AG04450 (cell line): ENCODE results near the gene RNF121. TPM values are rescaled to one million over a fixed set of nuclear protein-coding genes. Genes with fewer than 3 reads are reported as not detected.

ENCODE experiments used
- CTCF ChIA-PET: fragments of 300-600, 350-600 bp; formaldehyde crosslinking; extraction: SDS; loops from one replicate; lab custom pipeline; 2022; ENCODE audit warnings: antibody characterized with exemption, inconsistent platforms; lab: Charles Lee
- POLR2A ChIA-PET: fragments of 350-600 bp; formaldehyde crosslinking; extraction: SDS; loops from one replicate; lab custom pipeline; 2021; ENCODE audit warnings: antibody characterized with exemption, inconsistent platforms; lab: Yijun Ruan, JAX
- DNase-seq: peaks from one replicate; pipeline ENCODE4 v3.0.0-alpha.2; 2011; ENCODE audit warnings: low read depth, low spot score
- H3K27ac ChIP-seq: one replicate; pipeline ENCODE4 v1.5.1; 2012; ENCODE audit warnings: low read depth, low read length, control low read depth
- H3K27me3 ChIP-seq: one replicate; pipeline ENCODE4 v1.6.0; 2012; ENCODE audit warnings: low read length; ENCODE audit not compliant: control insufficient read depth, insufficient read depth
- H3K4me3 ChIP-seq: 2 replicates; pipeline ENCODE4 v1.5.1; 2011; ENCODE audit warnings: mild to moderate bottlenecking, low read depth, low read length, control low read depth
- H3K9me3 ChIP-seq: 2 replicates; pipeline ENCODE4 v1.5.1; 2012; ENCODE audit warnings: low read length; ENCODE audit not compliant: control insufficient read depth, insufficient read depth
- polyA plus RNA-seq: library from polyadenylated mRNA; depleted of rRNA; stranded (reverse); fragments of >200 nt; gene quantifications from 2 replicates; pipeline ENCODE4 v1.2.3, GENCODE V29; 2011
- TF ChIP-seq, protein P1 (sequence below): IDR thresholded peaks from 2 replicates; pipeline ENCODE4 v1.5.1; 2011; ENCODE audit warnings: low read depth, low read length, control low read depth, inconsistent platforms

Gene RNF121
- polyA plus RNA-seq, 1 experiment: 47.8 TPM

DNA sequence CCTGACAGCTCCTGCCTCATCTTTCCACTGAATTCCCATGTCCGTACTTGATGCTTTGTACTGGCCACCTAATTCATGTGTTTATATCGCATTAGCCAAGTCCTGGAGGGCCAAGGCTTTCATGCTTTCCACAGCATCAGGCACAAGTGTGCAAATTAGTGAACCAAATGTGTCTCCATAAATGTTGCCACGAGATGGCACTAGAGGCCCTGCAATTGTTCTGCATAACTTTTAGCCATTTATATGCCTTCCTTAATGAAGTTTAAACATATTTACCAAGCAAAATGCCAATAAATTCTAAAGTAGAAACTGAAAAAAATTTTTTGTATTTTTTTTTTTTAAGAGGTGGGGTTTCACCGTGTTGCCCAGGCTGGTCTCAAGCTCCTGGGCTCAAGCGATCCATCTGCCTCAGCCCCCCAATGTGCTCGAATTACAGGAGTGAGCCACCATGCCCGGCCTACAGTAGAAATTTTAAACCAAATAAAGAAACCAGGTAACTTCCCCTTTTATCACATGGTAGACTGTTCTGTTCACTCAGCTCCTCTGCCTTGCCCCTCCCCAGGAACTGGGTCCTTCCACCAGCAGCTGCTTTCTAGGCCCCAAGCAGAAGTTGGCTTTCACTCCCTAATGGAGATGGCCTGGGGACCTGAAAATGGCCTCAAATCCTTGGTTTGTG, 49.0 kb downstream of the RNF121 start:
- H3K27me3 ChIP-seq: no peaks in the 10 kb centered on the region
- CTCF ChIA-PET: interaction anchor here (0.6 to 4.2 kb wide), 35 partner anchors 11 to 457 kb away, joined by 3 to 53 read pairs (median 4); partner anchors contain the start of genes CLPB and IL18BP
- TF ChIP-seq, protein P1, sequence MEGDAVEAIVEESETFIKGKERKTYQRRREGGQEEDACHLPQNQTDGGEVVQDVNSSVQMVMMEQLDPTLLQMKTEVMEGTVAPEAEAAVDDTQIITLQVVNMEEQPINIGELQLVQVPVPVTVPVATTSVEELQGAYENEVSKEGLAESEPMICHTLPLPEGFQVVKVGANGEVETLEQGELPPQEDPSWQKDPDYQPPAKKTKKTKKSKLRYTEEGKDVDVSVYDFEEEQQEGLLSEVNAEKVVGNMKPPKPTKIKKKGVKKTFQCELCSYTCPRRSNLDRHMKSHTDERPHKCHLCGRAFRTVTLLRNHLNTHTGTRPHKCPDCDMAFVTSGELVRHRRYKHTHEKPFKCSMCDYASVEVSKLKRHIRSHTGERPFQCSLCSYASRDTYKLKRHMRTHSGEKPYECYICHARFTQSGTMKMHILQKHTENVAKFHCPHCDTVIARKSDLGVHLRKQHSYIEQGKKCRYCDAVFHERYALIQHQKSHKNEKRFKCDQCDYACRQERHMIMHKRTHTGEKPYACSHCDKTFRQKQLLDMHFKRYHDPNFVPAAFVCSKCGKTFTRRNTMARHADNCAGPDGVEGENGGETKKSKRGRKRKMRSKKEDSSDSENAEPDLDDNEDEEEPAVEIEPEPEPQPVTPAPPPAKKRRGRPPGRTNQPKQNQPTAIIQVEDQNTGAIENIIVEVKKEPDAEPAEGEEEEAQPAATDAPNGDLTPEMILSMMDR: peak; percentile 72
- H3K9me3 ChIP-seq: no peaks in the 10 kb centered on the region
- POLR2A ChIA-PET: no interaction called here
- H3K4me3 ChIP-seq: no peak overlapping the region
- no peak overlapping the region for H3K27ac ChIP-seq
- DNase-seq: no peak

DNA sequence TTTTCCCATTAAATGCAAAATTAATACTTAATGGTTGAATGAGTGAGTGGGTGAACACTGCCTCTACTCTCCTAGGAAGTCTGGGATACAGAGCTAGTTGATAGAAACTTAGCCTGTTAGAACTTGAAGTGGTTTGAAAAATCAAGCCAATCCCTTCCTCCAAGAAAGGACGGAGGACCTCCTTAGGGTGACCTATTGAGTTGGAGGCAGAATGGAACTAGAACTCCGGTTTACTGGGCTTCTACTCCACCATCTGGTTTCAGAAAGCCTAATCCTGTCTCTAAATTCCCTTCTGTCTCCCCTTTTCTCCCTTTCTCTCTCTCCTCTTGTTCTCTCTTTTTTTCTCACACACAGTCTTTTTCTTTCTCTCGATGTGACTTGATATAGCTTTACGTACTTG, 50.2 kb downstream of the RNF121 start:
- POLR2A ChIA-PET: no interaction called here
- Histone ChIP-seq H3K4me3 (no peak overlapping the region), H3K27me3 (no peaks in the 10 kb centered on the region), H3K27ac (no peak overlapping the region), H3K9me3 (no peaks in the 10 kb centered on the region)
- no peak for DNase-seq
- TF ChIP-seq, protein P1: no peak
- CTCF ChIA-PET: interaction anchor here (0.6 to 4.2 kb wide), 10 partner anchors 10 to 452 kb away, joined by 3 to 53 read pairs (median 17); no protein-coding TSS in a partner anchor

DNA sequence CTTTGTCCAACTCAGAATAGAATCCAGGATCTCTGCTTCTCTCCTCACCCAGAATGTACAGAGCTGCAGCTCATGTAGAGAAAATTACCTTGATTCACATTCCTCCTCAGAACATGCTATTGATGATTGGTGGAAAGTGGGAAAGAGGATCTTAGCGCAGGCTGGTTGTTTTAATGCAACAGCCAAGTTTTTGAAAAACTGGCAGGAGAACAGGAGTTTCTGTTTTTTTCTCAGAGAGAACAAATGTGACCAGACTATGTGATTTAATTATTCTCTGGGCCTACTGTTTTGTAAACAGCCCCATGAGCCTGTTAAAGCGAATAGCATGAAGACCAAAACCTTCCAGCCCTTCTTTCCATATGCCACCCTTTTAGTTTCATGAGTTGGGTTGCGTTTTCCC, 50.8 kb downstream of the RNF121 start:
- CTCF ChIA-PET: interaction anchor here (0.6 to 4.2 kb wide), 7 partner anchors 9 to 451 kb away, joined by 3 to 53 read pairs (median 39); no protein-coding TSS in a partner anchor
- Histone ChIP-seq H3K4me3 (no peak overlapping the region), H3K27me3 (no peaks in the 10 kb centered on the region), H3K9me3 (no peaks in the 10 kb centered on the region), H3K27ac (no peak overlapping the region)
- TF ChIP-seq, protein P1: no peak
- DNase-seq: no peak
- POLR2A ChIA-PET: no interaction called here

DNA sequence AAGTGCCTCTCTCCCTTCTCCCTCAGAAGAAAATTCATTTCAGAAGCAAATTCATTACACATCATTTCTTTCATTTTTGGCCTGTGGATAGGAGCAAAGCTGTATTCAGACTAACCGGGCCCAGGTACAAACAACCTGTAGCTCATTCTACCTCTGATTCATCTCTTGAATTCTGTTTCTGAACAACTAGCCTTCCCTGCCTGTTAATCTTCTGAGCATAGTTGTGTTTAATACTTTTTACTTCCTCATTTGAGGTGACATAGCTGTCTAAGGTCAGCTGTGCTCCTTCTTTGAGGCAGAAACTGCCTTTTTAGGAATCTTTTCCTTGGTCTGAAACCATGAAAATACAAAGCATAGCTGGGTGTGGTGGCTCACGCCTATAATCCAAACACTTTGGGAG, 57.3 kb downstream of the RNF121 start:
- CTCF ChIA-PET: interaction anchor here (0.6 to 7.1 kb wide), 4 partner anchors 8 to 445 kb away, joined by 3 to 53 read pairs (median 7); no protein-coding TSS in a partner anchor
- TF ChIP-seq, protein P1: no peak
- Histone ChIP-seq H3K27me3 (no peaks in the 10 kb centered on the region), H3K9me3 (no peaks in the 10 kb centered on the region), H3K27ac (no peak overlapping the region), H3K4me3 (no peak overlapping the region)
- DNase-seq: no peak
- POLR2A ChIA-PET: interaction anchor here (0.6 kb wide), 1 partner anchor 29 kb away, joined by 9 read pairs; no protein-coding TSS in a partner anchor

DNA sequence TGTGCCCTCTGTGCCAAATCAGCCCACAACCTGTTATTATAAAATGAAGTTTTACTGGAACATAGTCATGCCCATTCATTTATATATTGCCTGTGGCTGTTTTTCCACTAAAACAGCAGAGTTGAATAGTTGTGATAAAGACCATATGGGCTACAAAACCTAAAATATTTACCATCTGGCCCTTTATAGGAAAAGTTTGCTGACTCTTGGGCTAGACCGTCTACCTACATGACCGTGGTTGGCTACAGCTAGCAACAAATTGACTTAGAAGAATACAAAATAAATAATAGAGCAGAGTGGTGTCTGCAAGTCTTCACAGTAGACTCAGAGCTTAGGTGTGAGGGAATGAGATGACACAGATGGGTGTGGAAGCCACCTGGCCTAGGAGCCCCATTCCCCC, 58.7 kb downstream of the RNF121 start:
- no peak overlapping the region for H3K4me3 ChIP-seq
- H3K9me3 ChIP-seq: no peaks in the 10 kb centered on the region
- POLR2A ChIA-PET: interaction anchor here (1.3 kb wide), 1 partner anchor 15 kb away, joined by 6 read pairs; no protein-coding TSS in a partner anchor
- no peaks in the 10 kb centered on the region for H3K27me3 ChIP-seq
- CTCF ChIA-PET: interaction anchor here (0.6 to 7.1 kb wide), 4 partner anchors 10 to 484 kb away, joined by 3 to 53 read pairs (median 6); no protein-coding TSS in a partner anchor
- TF ChIP-seq, protein P1: no peak
- DNase-seq: no peak
- peak overlapping the region; percentile 57 for H3K27ac ChIP-seq
